Measurements from ENCODE around the gene CFAP74. TPM values are rescaled to one million over a fixed set of nuclear protein-coding genes. Genes with fewer than 3 reads are reported as not detected.

CFAP74 gene
- total and polyA plus RNA-seq, 9 of the 15 experiments (the other 6 are each of a cell fraction or from before 2014, with no cell fraction given): 0.03 to 0.15 (median 0.05) TPM; not detected in 6

GRCh38 chr1:1918901-1919303 is 84.7 kb downstream of the CFAP74 start, which contains the start of gene TMEM52 (continued):
- TF ChIP-seq PCBP1 (IDR thresholded peaks at IDR 0.05; ENCODE audit: low read depth, low read length, poor library complexity, severe bottlenecking) (peak; percentile 76), KLF6 (CRISPR knock-in tag; IDR thresholded peaks at IDR 0.05; ENCODE audit: borderline replicate concordance) (no peak), PHF21A (IDR thresholded peaks at IDR 0.05; ENCODE audit: borderline replicate concordance, low read depth) (no peak), HMBOX1 (IDR thresholded peaks at IDR 0.05) (no peak), HDAC8 (tag; IDR thresholded peaks at IDR 0.05) (0 out of 2 replicates have a peak, but pooled peaks have one; percentile 58), CREM (IDR thresholded peaks at IDR 0.05; ENCODE audit: low read depth) (no peak), FOXP1 (CRISPR knock-in tag; IDR thresholded peaks at IDR 0.05) (peak; percentile 79; the same call in 1 of the 2 replicates), POLR2B (IDR thresholded peaks at IDR 0.05; ENCODE audit: low read depth, partially characterized antibody) (no peak), NCOA1 (IDR thresholded peaks at IDR 0.05; ENCODE audit: low read depth) (no peak), DDX20 (tag; IDR thresholded peaks at IDR 0.05; ENCODE audit: low read depth) (no peak), FOXA3 (CRISPR knock-in tag; conservative IDR thresholded peaks at IDR 0.05 in 1 of 2, IDR thresholded peaks at IDR 0.05 in 1 of 2) (peak in 1 of 2 experiments; percentile 66; a peak in 1 of 4 replicates), FOSL1 (tag; conservative IDR thresholded peaks at IDR 0.05) (no peak), HINFP (tag; conservative IDR thresholded peaks at IDR 0.05; ENCODE audit: low read depth) (no peak), ASH1L (IDR thresholded peaks at IDR 0.05; ENCODE audit: borderline replicate concordance, low read depth, partially characterized antibody) (no peak), MTA1 (IDR thresholded peaks at IDR 0.05; ENCODE audit: borderline replicate concordance) (no peak), SMARCB1 (IDR thresholded peaks at IDR 0.05; ENCODE audit: insufficient read length, low read depth) (no peak), ZNF699 (CRISPR knock-in tag; IDR thresholded peaks at IDR 0.05; ENCODE audit: insufficient replicate concordance) (no peak), RBBP5 (IDR thresholded peaks at IDR 0.05; ENCODE audit: borderline replicate concordance, insufficient read depth, low read length, poor library complexity, severe bottlenecking) (peak; percentile 67), RUNX1 (IDR thresholded peaks at IDR 0.05; ENCODE audit: low read depth) (no peak), HMGXB4 (CRISPR knock-in tag; IDR thresholded peaks at IDR 0.05) (0 out of 2 replicates have a peak, but pooled peaks have one; percentile 76), SRSF3 (IDR thresholded peaks at IDR 0.05; ENCODE audit: insufficient read depth, low read length) (no peak), UBTF (IDR thresholded peaks at IDR 0.05; ENCODE audit: borderline replicate concordance in 1 of 2, low read depth in 2 of 2, low read length in 2 of 2) (peak; percentile 65 to 87; a peak in 3 of 4 replicates)
